Peyer's patch (tissue), 4 donors: ENCODE data around the gene HNRNPA1.

ENCODE experiments used
- POLR2A ChIP-seq, 2 donors: fragments of 450-650 bp; IDR thresholded peaks; one replicate each; pipeline ENCODE4 v1.5.1; 2017; ENCODE audit warnings: antibody characterized with exemption in 2 of 2, mild to moderate bottlenecking in 2 of 2, moderate library complexity in 2 of 2
- TF ChIP-seq, protein P1 (sequence below), 6 experiments: fragments of 450-650 bp in 4 of 6; fragments of 200-600 bp in 2 of 6; sonication (generic) in 1 of 6; IDR thresholded peaks; one replicate each; pipeline ENCODE4 v1.5.1; 2017 to 2019; ENCODE audit warnings: antibody characterized with exemption in 6 of 6, mild to moderate bottlenecking in 3 of 6, moderate library complexity in 1 of 6

- TF ChIP-seq, protein P1, sequence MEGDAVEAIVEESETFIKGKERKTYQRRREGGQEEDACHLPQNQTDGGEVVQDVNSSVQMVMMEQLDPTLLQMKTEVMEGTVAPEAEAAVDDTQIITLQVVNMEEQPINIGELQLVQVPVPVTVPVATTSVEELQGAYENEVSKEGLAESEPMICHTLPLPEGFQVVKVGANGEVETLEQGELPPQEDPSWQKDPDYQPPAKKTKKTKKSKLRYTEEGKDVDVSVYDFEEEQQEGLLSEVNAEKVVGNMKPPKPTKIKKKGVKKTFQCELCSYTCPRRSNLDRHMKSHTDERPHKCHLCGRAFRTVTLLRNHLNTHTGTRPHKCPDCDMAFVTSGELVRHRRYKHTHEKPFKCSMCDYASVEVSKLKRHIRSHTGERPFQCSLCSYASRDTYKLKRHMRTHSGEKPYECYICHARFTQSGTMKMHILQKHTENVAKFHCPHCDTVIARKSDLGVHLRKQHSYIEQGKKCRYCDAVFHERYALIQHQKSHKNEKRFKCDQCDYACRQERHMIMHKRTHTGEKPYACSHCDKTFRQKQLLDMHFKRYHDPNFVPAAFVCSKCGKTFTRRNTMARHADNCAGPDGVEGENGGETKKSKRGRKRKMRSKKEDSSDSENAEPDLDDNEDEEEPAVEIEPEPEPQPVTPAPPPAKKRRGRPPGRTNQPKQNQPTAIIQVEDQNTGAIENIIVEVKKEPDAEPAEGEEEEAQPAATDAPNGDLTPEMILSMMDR (IDR thresholded peaks at IDR 0.05): no peak
- TF ChIP-seq POLR2A (IDR thresholded peaks at IDR 0.05): no peak
Observed at GRCh38 chr12:54258201-54258681, 22.3 kb upstream of the HNRNPA1 start.
